SK-N-DZ (cell line): Measurements from ENCODE around the gene PPP1R9B.

ENCODE experiments used
- DNase-seq: peaks from one replicate; pipeline ENCODE4 v3.0.0-alpha.2; 2015; ENCODE audit warnings: low spot score

PPP1R9B gene

GRCh38 chr17:50093807-50094206, 56.7 kb downstream of the PPP1R9B start:
- no peak for DNase-seq

DNA sequence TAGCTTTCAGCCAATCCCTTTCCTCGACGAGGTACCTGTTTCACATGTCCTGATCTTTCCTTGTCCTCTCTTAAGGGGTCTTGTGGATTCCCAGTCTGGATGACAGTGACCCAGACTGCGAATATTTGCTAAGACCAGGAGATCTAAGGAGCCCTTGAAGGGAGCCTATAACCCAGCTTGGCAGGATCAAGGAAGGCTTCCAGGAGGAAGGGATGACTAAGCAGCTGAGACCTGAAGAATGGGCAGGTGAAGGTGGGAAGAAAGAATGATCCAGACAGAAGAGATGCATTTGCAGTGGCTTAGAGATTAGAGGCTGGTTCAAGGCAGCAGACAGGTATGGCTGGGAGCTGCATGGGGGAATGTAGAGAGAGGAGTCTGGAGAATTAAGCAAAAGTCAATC, 57.2 kb downstream of the PPP1R9B start:
- DNase-seq: no peak

DNA sequence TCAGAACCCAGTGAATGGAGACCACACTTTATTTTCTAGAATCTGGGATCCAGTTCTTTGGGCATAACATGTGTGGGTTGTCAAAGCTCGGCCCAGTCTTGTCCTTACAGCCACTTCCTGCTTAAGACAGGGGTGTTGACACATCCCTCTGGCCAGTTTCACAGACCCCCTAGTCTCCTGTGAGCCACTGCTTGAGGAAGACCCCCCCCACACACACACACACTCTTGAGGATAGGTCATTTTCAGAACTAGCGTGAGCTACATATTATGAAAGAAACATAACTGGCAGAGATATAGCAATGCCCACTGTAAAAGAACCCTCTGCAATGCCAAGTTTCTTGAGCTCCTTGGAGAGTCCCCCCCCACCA, 58.6 kb downstream of the PPP1R9B start:
- no peak for DNase-seq

DNA sequence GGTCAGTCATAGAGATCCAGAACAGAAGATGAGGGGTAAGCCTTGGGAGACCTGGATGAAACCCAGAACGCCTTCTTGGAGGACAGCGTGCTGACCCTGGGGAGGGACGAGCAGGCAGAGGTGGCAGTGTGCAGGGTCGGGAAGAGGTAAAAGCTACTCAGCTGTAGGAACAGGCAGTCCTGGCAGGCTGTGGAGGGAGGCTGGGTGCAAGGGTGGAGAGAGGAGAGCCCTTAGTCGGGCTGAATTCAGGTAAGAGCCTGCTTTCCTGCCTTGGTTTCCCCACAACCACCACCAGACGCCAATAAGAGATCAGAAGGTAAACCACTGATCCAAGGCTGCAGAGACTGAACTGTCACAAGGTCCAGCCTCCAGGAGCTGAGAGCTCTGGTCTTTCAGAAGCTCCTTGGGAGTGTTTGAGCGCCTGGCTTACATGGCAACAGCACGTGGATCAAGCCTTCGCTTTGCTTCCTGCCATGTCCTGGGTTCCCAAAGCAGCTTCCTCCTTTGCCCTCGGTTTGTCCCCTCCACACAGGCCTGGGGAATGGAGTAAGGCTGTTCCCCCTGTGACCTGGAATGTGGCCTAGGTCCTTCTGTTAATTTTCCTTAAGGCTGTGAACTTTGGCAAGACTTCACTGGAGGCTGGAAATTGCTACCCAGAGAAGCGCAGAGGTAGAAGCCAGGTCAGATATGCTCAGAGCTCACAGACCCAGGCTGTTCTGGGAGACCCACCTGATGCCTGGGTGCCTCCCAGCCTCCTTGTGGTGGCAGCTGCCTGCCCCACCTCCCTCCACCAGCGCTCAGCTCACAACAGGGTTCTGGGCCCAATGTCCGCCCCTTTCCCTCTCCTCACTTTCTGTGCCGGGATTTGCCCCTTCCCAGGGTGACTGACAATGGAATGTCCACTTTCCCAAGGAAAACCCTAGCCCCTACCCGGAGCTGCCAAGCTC, 59.2 kb downstream of the PPP1R9B start:
- DNase-seq: no peak

DNA sequence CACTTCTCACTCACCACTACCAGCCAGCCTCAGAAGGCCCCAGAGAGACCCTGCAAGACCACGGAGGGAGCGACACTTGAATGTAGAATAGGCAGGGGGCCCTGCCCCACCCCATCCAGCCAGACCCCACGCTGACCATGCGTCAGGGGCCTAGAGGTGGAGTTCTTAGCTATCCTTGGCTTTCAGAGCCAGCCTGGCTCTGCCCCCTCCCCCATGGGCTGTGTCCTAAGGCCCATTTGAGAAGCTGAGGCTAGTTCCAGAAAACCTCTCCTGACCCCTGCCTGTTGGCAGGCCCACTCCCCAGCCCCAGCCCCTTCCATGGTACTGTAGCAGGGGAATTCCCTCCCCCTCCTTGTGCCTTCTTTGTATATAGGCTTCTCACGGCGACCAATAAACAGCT, 60.4 kb downstream of the PPP1R9B start:
- no peak for DNase-seq

DNA sequence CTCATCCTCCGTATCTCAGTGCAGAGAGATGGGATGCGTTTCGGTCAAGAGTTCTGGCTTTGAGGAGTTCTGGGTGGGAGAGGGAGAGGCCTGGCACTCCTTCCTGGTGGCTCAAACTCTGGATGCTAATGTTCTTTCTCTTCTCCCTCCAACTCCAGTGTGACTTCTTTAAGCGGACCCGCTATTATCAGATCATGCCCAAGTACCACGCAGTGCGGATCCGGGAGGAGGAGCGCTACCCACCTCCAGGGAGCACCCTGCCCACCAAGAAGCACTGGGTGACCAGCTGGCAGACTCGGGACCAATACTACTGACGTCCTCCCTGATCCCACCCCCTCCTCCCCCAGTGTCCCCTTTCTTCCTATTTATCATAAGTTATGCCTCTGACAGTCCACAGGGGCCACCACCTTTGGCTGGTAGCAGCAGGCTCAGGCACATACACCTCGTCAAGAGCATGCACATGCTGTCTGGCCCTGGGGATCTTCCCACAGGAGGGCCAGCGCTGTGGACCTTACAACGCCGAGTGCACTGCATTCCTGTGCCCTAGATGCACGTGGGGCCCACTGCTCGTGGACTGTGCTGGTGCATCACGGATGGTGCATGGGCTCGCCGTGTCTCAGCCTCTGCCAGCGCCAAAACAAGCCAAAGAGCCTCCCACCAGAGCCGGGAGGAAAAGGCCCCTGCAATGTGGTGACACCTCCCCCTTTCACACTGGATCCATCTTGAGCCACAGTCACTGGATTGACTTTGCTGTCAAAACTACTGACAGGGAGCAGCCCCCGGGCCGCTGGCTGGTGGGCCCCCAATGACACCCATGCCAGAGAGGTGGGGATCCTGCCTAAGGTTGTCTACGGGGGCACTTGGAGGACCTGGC, 61.3 kb downstream of the PPP1R9B start:
- no peak for DNase-seq

DNA sequence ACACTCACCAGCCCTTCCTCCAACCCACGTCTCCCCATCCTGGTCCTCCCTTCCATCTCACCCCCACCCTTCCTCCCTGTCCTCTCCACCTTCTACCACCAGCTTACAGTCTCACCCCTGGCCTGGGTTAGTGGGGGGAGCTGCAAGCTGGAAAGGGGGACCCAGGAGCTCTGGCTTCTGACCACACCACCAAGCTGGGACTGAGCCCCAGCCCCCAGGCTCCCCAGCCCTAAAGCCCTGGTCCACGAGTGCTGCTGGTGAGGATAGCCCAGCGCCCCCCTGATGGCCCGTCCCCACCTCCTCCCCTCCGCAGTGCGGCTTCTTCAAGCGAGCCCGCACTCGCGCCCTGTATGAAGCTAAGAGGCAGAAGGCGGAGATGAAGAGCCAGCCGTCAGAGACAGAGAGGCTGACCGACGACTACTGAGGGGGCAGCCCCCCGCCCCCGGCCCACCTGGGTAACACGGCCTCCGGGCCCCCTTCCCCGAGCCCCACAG, 62.5 kb downstream of the PPP1R9B start:
- DNase-seq: no peak

DNA sequence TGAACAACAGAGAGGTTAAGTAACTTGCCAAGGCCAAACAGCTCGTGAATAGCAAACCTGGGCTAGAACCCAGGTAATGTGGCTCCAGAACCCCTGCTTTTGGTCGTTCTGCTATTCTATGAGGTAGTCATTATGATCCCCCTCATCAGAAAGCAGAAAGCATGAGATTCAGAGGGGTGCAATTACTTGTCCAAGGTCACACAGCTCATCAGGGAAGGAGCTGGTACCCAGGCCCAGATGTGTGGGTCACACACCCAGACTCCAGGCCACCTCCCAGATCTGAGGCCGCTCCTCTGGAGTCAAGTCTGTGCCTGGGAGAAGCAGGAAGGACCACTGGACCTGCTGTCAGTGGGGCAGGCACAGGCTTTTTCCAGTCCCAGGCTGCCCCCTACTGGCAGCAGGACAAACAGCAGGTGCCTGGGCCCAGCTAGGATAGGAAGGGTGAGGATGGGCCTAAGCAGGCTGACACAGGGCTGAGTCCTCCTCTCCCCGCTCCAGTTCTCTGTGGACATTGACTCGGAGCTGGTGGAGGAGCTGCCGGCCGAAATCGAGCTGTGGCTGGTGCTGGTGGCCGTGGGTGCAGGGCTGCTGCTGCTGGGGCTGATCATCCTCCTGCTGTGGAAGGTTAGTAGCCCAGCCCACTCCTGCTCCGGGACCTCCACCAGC, 63.1 kb downstream of the PPP1R9B start:
- peak; percentile 75 for DNase-seq
